GM23338 (cell line): ENCODE data around the gene ZNF648. TPM values are rescaled to one million over a fixed set of nuclear protein-coding genes. Genes with fewer than 3 reads are reported as not detected.
A peak's percentile ranks its signal among the peaks of the same experiment; 100 is the strongest.

ENCODE experiments used
- ATAC-seq: fragments of 200-7000 bp; cut with Tn5 transposase; 3 replicates; pipeline ENCODE4 v1.9.1; 2020
- DNase-seq: peaks from one replicate; pipeline ENCODE4 v3.0.0-alpha.2; 2015; ENCODE audit warnings: low spot score
- H2AFZ ChIP-seq: fragments of 200-600 bp; sonication (generic); 2 replicates; pipeline ENCODE4 v1.8.0; 2016; ENCODE audit warnings: antibody characterized with exemption, mild to moderate bottlenecking, moderate library complexity
- H3F3A ChIP-seq: fragments of 200-600 bp; sonication (generic); replicated peaks from 2 replicates; pipeline ENCODE4 v1.8.0; 2017; ENCODE audit warnings: antibody characterized with exemption, mixed run types, low read depth
- H3K27ac ChIP-seq: fragments of 200-600 bp; sonication (generic); 2 replicates; pipeline ENCODE4 v1.6.1; 2016; ENCODE audit warnings: low read depth
- H3K27me3 ChIP-seq: fragments of 200-600 bp; sonication (generic); 2 replicates; pipeline ENCODE4 v1.8.0; 2016; ENCODE audit warnings: mild to moderate bottlenecking, mixed run types, moderate library complexity; ENCODE audit not compliant: insufficient read depth
- H3K36me3 ChIP-seq: fragments of 200-600 bp; sonication (generic); 2 replicates; pipeline ENCODE4 v1.8.0; 2016; ENCODE audit warnings: mild to moderate bottlenecking; ENCODE audit not compliant: insufficient read depth
- H3K4me1 ChIP-seq: fragments of 200-600 bp; sonication (generic); 2 replicates; pipeline ENCODE4 v1.8.0; 2016; ENCODE audit warnings: mild to moderate bottlenecking, moderate library complexity; ENCODE audit not compliant: insufficient read depth
- H3K4me2 ChIP-seq: fragments of 200-600 bp; sonication (generic); 2 replicates; pipeline ENCODE4 v1.7.1; 2017; ENCODE audit warnings: mixed run types
- H3K4me3 ChIP-seq: fragments of 200-600 bp; sonication (generic); 2 replicates; pipeline ENCODE4 v1.6.1; 2016; ENCODE audit warnings: mixed run types
- H3K79me2 ChIP-seq: fragments of 200-600 bp; sonication (generic); replicated peaks from 2 replicates; pipeline ENCODE4 v1.8.0; 2017; ENCODE audit warnings: mild to moderate bottlenecking; ENCODE audit not compliant: insufficient read depth
- H3K9me2 ChIP-seq: fragments of 200-600 bp; sonication (generic); 2 replicates; pipeline ENCODE4 v1.8.0; 2017; ENCODE audit not compliant: insufficient read depth
- H4K20me1 ChIP-seq: fragments of 200-600 bp; sonication (generic); replicated peaks from 2 replicates; pipeline ENCODE4 v1.8.0; 2017; ENCODE audit warnings: mild to moderate bottlenecking; ENCODE audit not compliant: insufficient read depth
- H3K27ac Mint-ChIP-seq: 2 replicates; pipeline ENCODE4 v1.8.0; 2020; ENCODE audit warnings: inconsistent platforms, mild to moderate bottlenecking, moderate library complexity, mixed read lengths
- H3K27me3 Mint-ChIP-seq: 3 replicates; pipeline ENCODE4 v1.8.0; 2022; ENCODE audit warnings: low read depth, mild to moderate bottlenecking, moderate library complexity, mixed read lengths, inconsistent platforms; ENCODE audit not compliant: insufficient read depth, poor library complexity
- H3K36me3 Mint-ChIP-seq: 3 replicates; pipeline ENCODE4 v1.8.0; 2021; ENCODE audit warnings: low read depth, mild to moderate bottlenecking, inconsistent platforms, moderate library complexity, mixed read lengths
- H3K4me1 Mint-ChIP-seq: 3 replicates; pipeline ENCODE4 v1.8.0; 2020; ENCODE audit warnings: mild to moderate bottlenecking, inconsistent platforms, mixed read lengths
- H3K4me3 Mint-ChIP-seq: 3 replicates; pipeline ENCODE4 v1.8.0; 2021; ENCODE audit warnings: moderate library complexity, mild to moderate bottlenecking, inconsistent platforms, mixed read lengths
- H3K9me3 Mint-ChIP-seq: 3 replicates; pipeline ENCODE4 v1.8.0; 2020; ENCODE audit warnings: moderate library complexity, mild to moderate bottlenecking, inconsistent platforms, mixed read lengths
- CREB1 ChIP-seq: fragments of 250-450 bp; sonication (Bioruptor Pico); IDR thresholded peaks from 2 replicates; pipeline ENCODE4 v1.5.0; 2020; ENCODE audit warnings: low read depth, mild to moderate bottlenecking, moderate library complexity
- CTCF ChIP-seq, 2 experiments: fragments of 200-600 bp in 1 of 2; sonication (generic) in 1 of 2; conservative IDR thresholded peaks; 2 replicates each; pipeline versions ENCODE4 v1.5.1 to v1.6.1; 2016 to 2017; ENCODE audit warnings: antibody characterized with exemption in 2 of 2, low read depth in 2 of 2, mild to moderate bottlenecking in 2 of 2, moderate library complexity in 1 of 2
- NANOG ChIP-seq: IDR thresholded peaks from 2 replicates; pipeline ENCODE4 v1.6.1; 2016; ENCODE audit warnings: antibody characterized with exemption, borderline replicate concordance
- POLR2AphosphoS5 ChIP-seq: IDR thresholded peaks from 2 replicates; pipeline ENCODE4 v1.6.1; 2016; ENCODE audit warnings: antibody characterized with exemption, low read depth
- REST ChIP-seq: IDR thresholded peaks from one replicate; pipeline ENCODE4 v1.6.1; 2018; ENCODE audit warnings: antibody characterized with exemption; ENCODE audit not compliant: unreplicated experiment
- ZNF462 ChIP-seq: fragments of 250-450 bp; sonication (Bioruptor Pico); IDR thresholded peaks from 2 replicates; pipeline ENCODE4 v1.5.0; 2020; ENCODE audit warnings: mild to moderate bottlenecking, moderate library complexity
- polyA plus RNA-seq: library from polyadenylated mRNA; unstranded; fragments of >200 nt; fragmentation: Nextera tagmentation; extraction: Ambion mirVana; gene quantifications from 2 replicates; pipeline ENCODE4 v1.2.1, GENCODE V29; 2016
- total RNA-seq: library from RNA; depleted of rRNA; stranded (reverse); fragments of >200 nt; shearing (Covaris generic); gene quantifications from 2 replicates; pipeline ENCODE4 v1.2.3, GENCODE V29; 2014

Gene ZNF648
- total and polyA plus RNA-seq, 2 experiments from 2014 or later: 0.24 to 1.2 TPM

GRCh38 chr1:182054698-182055326 lies 6.7 kb downstream of the ZNF648 start:
- H3K79me2 ChIP-seq: no peaks in the 10 kb centered on the region
- H3K27me3 ChIP-seq: peaks cover 27% of the 10 kb centered on the region
- H3K36me3 Mint-ChIP-seq: no peaks in the 10 kb centered on the region
- H3K4me2 ChIP-seq: no peak overlapping the region
- H3K9me3 Mint-ChIP-seq: no peaks in the 10 kb centered on the region
- H4K20me1 ChIP-seq: no peaks in the 10 kb centered on the region
- H3K9me2 ChIP-seq: no peaks in the 10 kb centered on the region
- H3K27ac Mint-ChIP-seq: no peak overlapping the region
- no peak for TF ChIP-seq REST
- peak; percentile 81 to 88 for TF ChIP-seq CTCF (conservative IDR thresholded peaks at IDR 0.05; ENCODE audit: low read depth in 2 of 2)
- no peak overlapping the region for H3K4me3 ChIP-seq
- no peaks in the 10 kb centered on the region for H3K4me1 Mint-ChIP-seq
- H3K27ac ChIP-seq: no peak overlapping the region
- no peak overlapping the region for H3K4me3 Mint-ChIP-seq
- DNase-seq (peak; percentile 93), ATAC-seq (peak; percentile 19; the same call in 2 of the 3 replicates)
- H3F3A ChIP-seq: peaks cover 2% of the 10 kb centered on the region; the same call in 1 of the 2 replicates
- peaks cover 3% of the 10 kb centered on the region; the same call in 1 of the 2 replicates for H3K4me1 ChIP-seq
- H2AFZ ChIP-seq: no peak overlapping the region
- H3K36me3 ChIP-seq: no peaks in the 10 kb centered on the region
- H3K27me3 Mint-ChIP-seq: peaks cover 4% of the 10 kb centered on the region

- H3K4me1 Mint-ChIP-seq: no peaks in the 10 kb centered on the region
- no peak overlapping the region for H2AFZ ChIP-seq
- TF ChIP-seq POLR2AphosphoS5 (no peak), CTCF (conservative IDR thresholded peaks at IDR 0.05; ENCODE audit: low read depth in 2 of 2) (no peak), NANOG (no peak), ZNF462 (CRISPR knock-in tag) (no peak), CREB1 (no peak)
Measured at GRCh38 chr1:182052355-182052754, 9.2 kb downstream of the ZNF648 start.

More at GRCh38 chr1:182052355-182052754, 9.2 kb downstream of the ZNF648 start:
- H3K4me2 ChIP-seq: no peak overlapping the region
- no peaks in the 10 kb centered on the region for H4K20me1 ChIP-seq
- Mint-ChIP-seq H3K27ac (no peak overlapping the region), H3K9me3 (no peaks in the 10 kb centered on the region), H3K36me3 (no peaks in the 10 kb centered on the region), H3K27me3 (peaks cover 2% of the 10 kb centered on the region), H3K4me3 (no peak overlapping the region)
- H3K9me2 ChIP-seq: no peaks in the 10 kb centered on the region
- no peak overlapping the region for H3K27ac ChIP-seq
- ATAC-seq (no peak), DNase-seq (no peak)
- peaks cover 2% of the 10 kb centered on the region; the same call in 1 of the 2 replicates for H3F3A ChIP-seq
- peaks cover 16% of the 10 kb centered on the region for H3K27me3 ChIP-seq
- no peaks in the 10 kb centered on the region for H3K79me2 ChIP-seq
- no peaks in the 10 kb centered on the region for H3K36me3 ChIP-seq
- peaks cover 2% of the 10 kb centered on the region; the same call in 1 of the 2 replicates for H3K4me1 ChIP-seq
- no peak overlapping the region for H3K4me3 ChIP-seq
